Vagina (tissue), 2 donors: ENCODE measurements around the gene MPV17L2. TPM values are rescaled to one million over a fixed set of nuclear protein-coding genes. Genes with fewer than 3 reads are reported as not detected.
"Not testable (repeated sequence)": the region's sequence is repeated elsewhere in the genome, so short reads cannot be mapped to it uniquely, and the experiment has no call there.

Experiments used
- DNase-seq, 2 donors: peaks; one replicate each; pipeline ENCODE4 v3.0.0-alpha.2; 2017; ENCODE audit errors: extremely low spot score in 2 of 2
- H3K27ac ChIP-seq: fragments of 200-600 bp; sonication (generic); one replicate; pipeline ENCODE4 v1.5.1; 2019
- H3K27me3 ChIP-seq: fragments of 200-600 bp; sonication (generic); one replicate; pipeline ENCODE4 v1.5.1; 2019
- H3K36me3 ChIP-seq, 2 donors: fragments of 200-600 bp; sonication (generic); one replicate each; pipeline ENCODE4 v1.5.1; 2017 to 2019
- H3K4me1 ChIP-seq: fragments of 200-600 bp; sonication (generic); one replicate; pipeline ENCODE4 v1.5.1; 2019
- H3K4me3 ChIP-seq, 2 donors: fragments of 200-600 bp; sonication (generic); 1 replicate in 1 of 2; 2 replicates in 1 of 2; pipeline ENCODE4 v1.5.1; 2016 to 2019
- H3K9me3 ChIP-seq: fragments of 200-600 bp; sonication (generic); one replicate; pipeline ENCODE4 v1.5.1; 2019
- POLR2A ChIP-seq, 2 donors: fragments of 450-650 bp; IDR thresholded peaks; one replicate each; pipeline ENCODE4 v1.6.1; 2017; ENCODE audit warnings: antibody characterized with exemption in 2 of 2, mild to moderate bottlenecking in 2 of 2, moderate library complexity in 2 of 2
- POLR2AphosphoS5 ChIP-seq, 2 donors: sonication (generic); formaldehyde crosslinking; IDR thresholded peaks; one replicate each; pipeline ENCODE4 v1.9.0; 2017; ENCODE audit warnings: antibody characterized with exemption in 2 of 2, mild to moderate bottlenecking in 2 of 2, low read depth in 1 of 2; ENCODE audit not compliant: insufficient read depth in 1 of 2
- intact Hi-C: fragments of 100-400 bp; cut with DNase I; formaldehyde crosslinking; loops from one replicate; pipeline ENCODE4 v1.15.1; 2023
- total RNA-seq: library from RNA; depleted of rRNA; stranded (reverse); fragments of >200 nt; gene quantifications from one replicate; pipeline ENCODE4 v1.2.3, GENCODE V29; 2016
- TF ChIP-seq, protein P1 (sequence below), 3 experiments: fragments of 450-650 bp in 2 of 3; fragments of 200-600 bp in 1 of 3; sonication (generic) in 1 of 3; IDR thresholded peaks; one replicate each; pipeline ENCODE4 v1.5.1; 2017 to 2019; ENCODE audit warnings: antibody characterized with exemption in 3 of 3, mild to moderate bottlenecking in 2 of 3, moderate library complexity in 2 of 3

Gene MPV17L2
- total RNA-seq, 1 donor from 2014 or later, result 10.3 TPM

DNA sequence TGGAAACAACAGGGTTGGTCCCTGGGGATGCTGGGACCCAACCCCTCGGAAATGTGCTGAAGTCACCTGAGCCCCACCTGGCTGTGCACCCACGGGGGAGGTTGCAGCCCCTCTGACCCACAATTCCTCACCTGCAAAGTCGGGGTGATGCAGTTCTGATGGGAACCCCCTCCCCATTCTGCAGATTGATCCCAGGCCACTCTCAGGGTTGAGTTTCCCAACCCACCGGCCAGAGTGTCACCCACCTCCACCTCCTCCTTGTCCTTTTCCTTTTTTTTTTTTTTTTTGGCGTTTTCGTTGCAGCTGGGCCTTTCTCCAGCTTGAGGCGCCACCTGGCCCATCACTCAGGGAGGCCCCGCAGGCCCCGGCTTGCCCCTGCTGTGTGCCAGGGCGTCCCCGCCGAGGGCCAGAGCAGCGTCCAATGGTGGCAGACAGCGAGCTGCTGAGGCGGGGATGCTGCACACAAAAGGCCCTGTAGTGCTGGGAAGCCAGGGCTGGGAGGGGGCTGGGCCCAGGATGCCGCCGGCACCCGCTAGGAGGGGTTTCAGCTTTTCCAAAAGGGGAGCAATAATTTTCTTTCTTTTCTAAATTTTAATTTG lies 35.5 kb upstream of the MPV17L2 start:
- no peaks in the 10 kb centered on the region for H3K27me3 ChIP-seq
- peaks cover 67% of the 10 kb centered on the region for H3K4me1 ChIP-seq
- TF ChIP-seq, protein P1, sequence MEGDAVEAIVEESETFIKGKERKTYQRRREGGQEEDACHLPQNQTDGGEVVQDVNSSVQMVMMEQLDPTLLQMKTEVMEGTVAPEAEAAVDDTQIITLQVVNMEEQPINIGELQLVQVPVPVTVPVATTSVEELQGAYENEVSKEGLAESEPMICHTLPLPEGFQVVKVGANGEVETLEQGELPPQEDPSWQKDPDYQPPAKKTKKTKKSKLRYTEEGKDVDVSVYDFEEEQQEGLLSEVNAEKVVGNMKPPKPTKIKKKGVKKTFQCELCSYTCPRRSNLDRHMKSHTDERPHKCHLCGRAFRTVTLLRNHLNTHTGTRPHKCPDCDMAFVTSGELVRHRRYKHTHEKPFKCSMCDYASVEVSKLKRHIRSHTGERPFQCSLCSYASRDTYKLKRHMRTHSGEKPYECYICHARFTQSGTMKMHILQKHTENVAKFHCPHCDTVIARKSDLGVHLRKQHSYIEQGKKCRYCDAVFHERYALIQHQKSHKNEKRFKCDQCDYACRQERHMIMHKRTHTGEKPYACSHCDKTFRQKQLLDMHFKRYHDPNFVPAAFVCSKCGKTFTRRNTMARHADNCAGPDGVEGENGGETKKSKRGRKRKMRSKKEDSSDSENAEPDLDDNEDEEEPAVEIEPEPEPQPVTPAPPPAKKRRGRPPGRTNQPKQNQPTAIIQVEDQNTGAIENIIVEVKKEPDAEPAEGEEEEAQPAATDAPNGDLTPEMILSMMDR (IDR thresholded peaks at IDR 0.05), result no peak
- peak in 1 of 2 donors; percentile 21 for TF ChIP-seq POLR2AphosphoS5 (IDR thresholded peaks at IDR 0.05; ENCODE audit: insufficient read depth in 1 of 2, low read depth in 1 of 2)
- intact Hi-C loops, result no loop called here
- H3K27ac ChIP-seq, result peak overlapping the region; percentile 76
- H3K4me3 ChIP-seq, result peak overlapping the region in 1 of 2 donors; percentile 16
- no peak for DNase-seq
- peaks cover 0 to 8% of the 10 kb centered on the region in 2 donors for H3K36me3 ChIP-seq
- H3K9me3 ChIP-seq, result no peaks in the 10 kb centered on the region

DNA sequence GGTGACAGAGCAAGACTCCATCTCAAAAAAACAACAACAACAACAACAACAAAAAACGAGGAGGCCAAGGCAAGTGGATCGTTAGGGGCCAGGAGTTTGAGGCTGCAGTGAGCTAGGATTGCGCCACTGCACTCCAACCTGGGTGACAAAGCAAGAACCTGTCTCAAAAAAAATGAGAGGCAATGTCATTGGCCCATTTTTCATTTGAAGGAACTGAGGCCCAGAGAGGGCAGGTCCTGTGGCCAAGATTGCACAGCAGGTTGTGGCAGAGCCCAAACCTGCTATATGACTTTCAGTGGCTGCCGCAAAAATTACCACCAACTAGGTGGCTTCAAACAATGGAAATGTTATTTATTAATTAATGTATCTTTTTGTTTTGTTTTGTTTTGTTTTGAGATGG lies 34.6 kb upstream of the MPV17L2 start:
- peak overlapping the region; percentile 76 for H3K27ac ChIP-seq
- no peak for DNase-seq
- TF ChIP-seq POLR2A (IDR thresholded peaks at IDR 0.05), result no peak
- TF ChIP-seq, protein P1 (IDR thresholded peaks at IDR 0.05), result no peak
- TF ChIP-seq POLR2AphosphoS5 (IDR thresholded peaks at IDR 0.05; ENCODE audit: insufficient read depth in 1 of 2, low read depth in 1 of 2), result no peak
- H3K9me3 ChIP-seq, result no peaks in the 10 kb centered on the region
- peaks cover 66% of the 10 kb centered on the region for H3K4me1 ChIP-seq
- H3K4me3 ChIP-seq, result no peak overlapping the region
- no peaks in the 10 kb centered on the region for H3K27me3 ChIP-seq
- intact Hi-C loops, result no loop called here
- H3K36me3 ChIP-seq, result peaks cover 0 to 17% of the 10 kb centered on the region in 2 donors

DNA sequence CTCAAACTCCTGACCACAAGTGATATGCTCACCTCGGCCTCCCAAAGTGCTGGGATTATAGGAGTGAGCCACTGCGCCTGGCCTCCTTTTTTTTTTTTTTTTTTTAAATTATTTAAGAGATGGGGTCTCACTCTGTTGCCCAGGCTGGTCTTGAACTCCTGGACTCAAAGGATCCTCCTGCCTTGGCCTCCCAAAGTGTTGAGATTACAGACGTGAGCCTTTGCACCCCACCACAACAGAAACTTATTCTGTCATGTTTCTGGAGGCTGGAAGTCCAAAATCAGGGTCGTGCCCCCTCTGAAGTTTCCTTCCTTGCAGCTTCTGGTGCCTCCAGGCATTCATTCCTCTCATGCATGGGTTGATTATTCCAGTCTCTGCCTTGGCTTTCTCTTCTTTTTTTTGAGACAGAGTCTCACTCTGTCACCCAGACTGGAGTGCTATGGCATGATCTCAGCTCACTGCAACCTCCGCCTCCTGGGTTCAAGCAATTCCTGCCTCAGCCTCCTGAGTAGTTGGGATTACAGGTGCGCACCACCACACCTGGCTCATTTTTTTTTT lies 33.9 kb upstream of the MPV17L2 start:
- H3K36me3 ChIP-seq, result peaks cover 0 to 22% of the 10 kb centered on the region in 2 donors
- intact Hi-C loops, H3K27me3 ChIP-seq, DNase-seq, H3K9me3 ChIP-seq, H3K27ac ChIP-seq, H3K4me3 ChIP-seq: not testable (repeated sequence)
- H3K4me1 ChIP-seq, result peaks cover 59% of the 10 kb centered on the region

GRCh38 chr19:18159810-18160209 lies 33.2 kb upstream of the MPV17L2 start:
- no peak for DNase-seq
- H3K27ac ChIP-seq, result no peak overlapping the region
- H3K4me3 ChIP-seq, result no peak overlapping the region
- no peaks in the 10 kb centered on the region for H3K9me3 ChIP-seq
- H3K27me3 ChIP-seq, result no peaks in the 10 kb centered on the region
- TF ChIP-seq POLR2AphosphoS5 (IDR thresholded peaks at IDR 0.05; ENCODE audit: insufficient read depth in 1 of 2, low read depth in 1 of 2), result no peak
- TF ChIP-seq, protein P1 (IDR thresholded peaks at IDR 0.05), result no peak
- TF ChIP-seq POLR2A (IDR thresholded peaks at IDR 0.05), result no peak
- peaks cover 53% of the 10 kb centered on the region for H3K4me1 ChIP-seq
- intact Hi-C loops, result no loop called here
- H3K36me3 ChIP-seq, result peaks cover 0 to 24% of the 10 kb centered on the region in 2 donors

GRCh38 chr19:18160493-18160970 lies 32.5 kb upstream of the MPV17L2 start:
- TF ChIP-seq POLR2A (IDR thresholded peaks at IDR 0.05) (no peak), POLR2AphosphoS5 (IDR thresholded peaks at IDR 0.05; ENCODE audit: insufficient read depth in 1 of 2, low read depth in 1 of 2) (no peak)
- TF ChIP-seq, protein P1 (IDR thresholded peaks at IDR 0.05), result no peak
- Histone ChIP-seq H3K36me3 (peaks cover 0 to 32% of the 10 kb centered on the region in 2 donors), H3K4me1 (peaks cover 46% of the 10 kb centered on the region), H3K27me3 (no peaks in the 10 kb centered on the region), H3K4me3 (peak overlapping the region; percentile 40 to 64), H3K27ac (peak overlapping the region; percentile 73), H3K9me3 (no peaks in the 10 kb centered on the region)
- peak in 1 of 2 donors; percentile 82 for DNase-seq
- intact Hi-C loops, result no loop called here
